SKM-1 treated with dmso at 0.1 percent for 144 hours (cell line): ENCODE data around the gene ARID1B.

ENCODE experiments used
- DNase-seq: peaks from one replicate; lab custom pipeline; 2025; ENCODE audit not compliant: unreplicated experiment; lab: John Stamatoyannopoulos, UW

ARID1B gene

GRCh38 chr6:157253017-157253416, 475.8 kb downstream of the ARID1B start:
- no peak for DNase-seq

- no peak for DNase-seq
Measured at GRCh38 chr6:157253699-157254098, 476.5 kb downstream of the ARID1B start.

- DNase-seq, result no peak
Measured at GRCh38 chr6:157254538-157254937, 477.4 kb downstream of the ARID1B start.

GRCh38 chr6:157255079-157255478, 477.9 kb downstream of the ARID1B start:
- no peak for DNase-seq

GRCh38 chr6:157258878-157259277, 481.7 kb downstream of the ARID1B start:
- no peak for DNase-seq

GRCh38 chr6:157259443-157259842, 482.3 kb downstream of the ARID1B start:
- DNase-seq, result no peak
